Uterus (tissue), 4 donors: ENCODE measurements around the gene MSI2. TPM values are rescaled to one million over a fixed set of nuclear protein-coding genes. Genes with fewer than 3 reads are reported as not detected.
A peak's percentile ranks its signal among the peaks of the same experiment; 100 is the strongest.

Experiments
- DNase-seq, 2 donors: peaks; one replicate each; pipeline ENCODE4 v3.0.0-alpha.2; 2019 to 2020
- H3K27ac ChIP-seq, 2 donors: fragments of 200-600 bp; sonication (generic); 1 replicate in 1 of 2; 2 replicates in 1 of 2; pipeline ENCODE4 v1.5.1; 2016 to 2018
- H3K27me3 ChIP-seq, 2 donors: fragments of 200-600 bp; sonication (generic); one replicate each; pipeline ENCODE4 v1.5.1; 2018 to 2019; ENCODE audit warnings: control low read depth in 1 of 2
- H3K36me3 ChIP-seq, 2 donors: fragments of 200-600 bp; sonication (generic); one replicate each; pipeline ENCODE4 v1.5.1; 2019; ENCODE audit warnings: control low read depth in 1 of 2
- H3K4me1 ChIP-seq, 2 donors: fragments of 200-600 bp; sonication (generic); one replicate each; pipeline ENCODE4 v1.5.1; 2018 to 2019; ENCODE audit warnings: control low read depth in 1 of 2
- H3K4me3 ChIP-seq, 2 donors: fragments of 200-600 bp; sonication (generic); 1 replicate in 1 of 2; 2 replicates in 1 of 2; pipeline ENCODE4 v1.5.1; 2018 to 2019; ENCODE audit warnings: mild to moderate bottlenecking in 1 of 2
- H3K9me3 ChIP-seq, 2 donors: fragments of 200-600 bp; sonication (generic); one replicate each; pipeline ENCODE4 v1.5.1; 2019; ENCODE audit warnings: control low read depth in 1 of 2
- CTCF ChIP-seq, 4 experiments: fragments of 200-600 bp in 2 of 4; fragments of 450-650 bp in 2 of 4; sonication (generic) in 2 of 4; IDR thresholded peaks; one replicate each; pipeline ENCODE4 v1.5.1; 2016 to 2019; ENCODE audit warnings: antibody characterized with exemption in 4 of 4, mild to moderate bottlenecking in 2 of 4, moderate library complexity in 1 of 4
- POLR2A ChIP-seq, 2 donors: fragments of 450-650 bp; IDR thresholded peaks; one replicate each; pipeline ENCODE4 v1.6.1; 2016; ENCODE audit warnings: antibody characterized with exemption in 2 of 2, mild to moderate bottlenecking in 1 of 2, moderate library complexity in 1 of 2
- intact Hi-C: fragments of 100-400 bp; cut with DNase I; formaldehyde crosslinking; loops from one replicate; pipeline ENCODE4 v1.15.1; 2023; ENCODE audit warnings: low total_unique reads
- total RNA-seq, 4 donors: library from RNA; depleted of rRNA in 3 of 4; stranded (reverse); fragments of >200 nt in 3 of 4; gene quantifications; one replicate each; pipeline versions ENCODE4 v1.1.0 to v1.2.4, GENCODE V29; 2014 to 2023
- donor health status: DM: yes; HTN: yes; CAD: no.

The MSI2 gene
- total RNA-seq, 4 donors from 2014 or later = 13.2 to 60.8 (median 44.5) TPM

GRCh38 chr17:57482657-57483056, 226.3 kb downstream of the MSI2 start:
- no peaks in the 10 kb centered on the region for H3K27me3 ChIP-seq
- no peak for TF ChIP-seq CTCF (IDR thresholded peaks at IDR 0.05)
- TF ChIP-seq POLR2A (IDR thresholded peaks at IDR 0.05) = no peak
- no peak overlapping the region for H3K4me3 ChIP-seq
- no peak for DNase-seq
- intact Hi-C loops = no loop called here
- H3K9me3 ChIP-seq = no peaks in the 10 kb centered on the region
- peaks cover 3 to 5% of the 10 kb centered on the region in 2 donors for H3K4me1 ChIP-seq
- H3K27ac ChIP-seq = peak overlapping the region in 1 of 2 donors; percentile 58
- no peaks in the 10 kb centered on the region for H3K36me3 ChIP-seq

- Histone ChIP-seq H3K4me1 (peaks cover 0 to 5% of the 10 kb centered on the region in 2 donors), H3K36me3 (no peaks in the 10 kb centered on the region), H3K9me3 (no peaks in the 10 kb centered on the region), H3K4me3 (no peak overlapping the region), H3K27me3 (no peaks in the 10 kb centered on the region), H3K27ac (no peak overlapping the region)
- intact Hi-C loops = no loop called here
- no peak for TF ChIP-seq POLR2A (IDR thresholded peaks at IDR 0.05)
- no peak for DNase-seq
These were observed 227.9 kb downstream of the MSI2 start for GRCh38 chr17:57484081-57484666.

- no peak for TF ChIP-seq CTCF (IDR thresholded peaks at IDR 0.05)
- no peak for TF ChIP-seq POLR2A (IDR thresholded peaks at IDR 0.05)
- intact Hi-C loops = no loop called here
- no peak overlapping the region for H3K27ac ChIP-seq
- H3K9me3 ChIP-seq = no peaks in the 10 kb centered on the region
- H3K4me3 ChIP-seq = no peak overlapping the region
- no peak for DNase-seq
- peaks cover 0 to 5% of the 10 kb centered on the region in 2 donors for H3K4me1 ChIP-seq
- no peaks in the 10 kb centered on the region for H3K27me3 ChIP-seq
- no peaks in the 10 kb centered on the region for H3K36me3 ChIP-seq
These were observed 228.7 kb downstream of the MSI2 start for GRCh38 chr17:57484826-57485565.

GRCh38 chr17:57485566-57485865, 229.2 kb downstream of the MSI2 start:
- intact Hi-C loops = no loop called here
- H3K9me3 ChIP-seq = no peaks in the 10 kb centered on the region
- no peak overlapping the region for H3K4me3 ChIP-seq
- peaks cover 0 to 5% of the 10 kb centered on the region in 2 donors for H3K4me1 ChIP-seq
- no peaks in the 10 kb centered on the region for H3K36me3 ChIP-seq
- H3K27me3 ChIP-seq = no peaks in the 10 kb centered on the region
- H3K27ac ChIP-seq = no peak overlapping the region
- TF ChIP-seq CTCF (IDR thresholded peaks at IDR 0.05) (no peak), POLR2A (IDR thresholded peaks at IDR 0.05) (no peak)
- DNase-seq = no peak

- no peak for DNase-seq
- intact Hi-C loops = no loop called here
- H3K4me3 ChIP-seq = no peak overlapping the region
- peaks cover 0 to 5% of the 10 kb centered on the region in 2 donors for H3K4me1 ChIP-seq
- no peak for TF ChIP-seq CTCF (IDR thresholded peaks at IDR 0.05)
- no peak for TF ChIP-seq POLR2A (IDR thresholded peaks at IDR 0.05)
- H3K27me3 ChIP-seq = no peaks in the 10 kb centered on the region
- peak overlapping the region; percentile 21 to 30 for H3K27ac ChIP-seq
- no peaks in the 10 kb centered on the region for H3K9me3 ChIP-seq
- H3K36me3 ChIP-seq = no peaks in the 10 kb centered on the region
These were observed 229.9 kb downstream of the MSI2 start for GRCh38 chr17:57485916-57486881.
